ENCODE results near the gene TBX21. TPM values are rescaled to one million over a fixed set of nuclear protein-coding genes. Genes with fewer than 3 reads are reported as not detected.
A peak's percentile ranks its signal among the peaks of the same experiment; 100 is the strongest.

Gene TBX21
- total RNA-seq, 4 donors from 2014 or later = 0.12 to 1.9 (median 1.2) TPM; not detected in 1

DNA sequence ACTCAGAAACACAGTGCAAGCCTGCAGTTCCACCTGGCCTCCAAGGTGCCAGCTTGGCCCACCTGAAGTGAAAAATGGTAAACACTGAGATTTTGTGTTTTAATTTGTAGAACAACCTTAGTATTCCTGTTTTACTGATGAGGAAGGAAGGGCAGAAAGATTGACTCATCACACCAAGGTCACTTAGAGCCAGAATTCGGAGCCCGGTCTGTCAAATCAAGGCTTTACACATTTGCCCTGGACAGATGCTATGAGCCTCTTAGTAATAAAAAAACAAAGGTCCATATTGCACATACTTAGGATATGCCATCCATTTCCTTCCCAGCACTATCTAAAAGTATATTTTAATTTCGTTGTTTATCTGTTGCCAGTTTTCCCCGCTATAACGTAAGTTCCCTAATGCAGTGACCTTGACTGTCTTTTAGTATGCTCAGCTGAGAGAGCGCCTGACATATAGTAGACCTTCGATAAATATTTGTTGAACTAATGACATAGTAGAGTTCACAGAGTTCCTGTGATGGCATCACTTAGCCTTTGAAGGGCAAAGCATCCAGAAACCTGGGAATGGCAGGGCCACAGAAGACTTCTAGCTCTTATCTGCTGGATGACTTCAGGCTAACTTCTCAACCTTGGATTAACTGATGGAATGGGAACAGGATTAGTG, 46.2 kb upstream of the TBX21 start:
- 85 to 87% methylated on average over 7 of the region's 7 CpGs for WGBS, 2 donors
- intact Hi-C loops (cut with DNase I; ENCODE audit: low total_unique reads) = no loop called here
- DNase-seq (ENCODE audit: low spot score in 2 of 2) = no peak
- TF ChIP-seq POLR2A (IDR thresholded peaks at IDR 0.05) = no peak
- TF ChIP-seq, protein P1, sequence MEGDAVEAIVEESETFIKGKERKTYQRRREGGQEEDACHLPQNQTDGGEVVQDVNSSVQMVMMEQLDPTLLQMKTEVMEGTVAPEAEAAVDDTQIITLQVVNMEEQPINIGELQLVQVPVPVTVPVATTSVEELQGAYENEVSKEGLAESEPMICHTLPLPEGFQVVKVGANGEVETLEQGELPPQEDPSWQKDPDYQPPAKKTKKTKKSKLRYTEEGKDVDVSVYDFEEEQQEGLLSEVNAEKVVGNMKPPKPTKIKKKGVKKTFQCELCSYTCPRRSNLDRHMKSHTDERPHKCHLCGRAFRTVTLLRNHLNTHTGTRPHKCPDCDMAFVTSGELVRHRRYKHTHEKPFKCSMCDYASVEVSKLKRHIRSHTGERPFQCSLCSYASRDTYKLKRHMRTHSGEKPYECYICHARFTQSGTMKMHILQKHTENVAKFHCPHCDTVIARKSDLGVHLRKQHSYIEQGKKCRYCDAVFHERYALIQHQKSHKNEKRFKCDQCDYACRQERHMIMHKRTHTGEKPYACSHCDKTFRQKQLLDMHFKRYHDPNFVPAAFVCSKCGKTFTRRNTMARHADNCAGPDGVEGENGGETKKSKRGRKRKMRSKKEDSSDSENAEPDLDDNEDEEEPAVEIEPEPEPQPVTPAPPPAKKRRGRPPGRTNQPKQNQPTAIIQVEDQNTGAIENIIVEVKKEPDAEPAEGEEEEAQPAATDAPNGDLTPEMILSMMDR (IDR thresholded peaks at IDR 0.05) = no peak
- H3K4me3 ChIP-seq (ENCODE audit: low read depth, poor library complexity, severe bottlenecking) = no peak overlapping the region

DNA sequence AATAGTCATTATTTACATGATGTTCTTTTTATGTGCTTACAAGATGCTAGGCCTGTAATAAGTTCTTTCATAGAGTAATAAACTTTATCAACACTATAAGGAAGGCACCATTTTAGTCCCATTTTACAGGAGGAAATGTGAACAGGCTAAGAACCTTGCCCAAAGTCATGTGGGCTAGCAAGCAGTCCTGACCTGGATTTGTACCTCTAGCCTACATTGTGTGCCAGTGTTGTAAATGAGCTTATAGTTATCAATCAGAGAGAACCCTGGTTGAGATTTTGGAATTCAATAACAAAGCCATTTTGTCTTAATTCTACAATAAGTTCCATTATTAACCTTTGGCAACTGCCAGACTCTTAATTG, 45.7 kb upstream of the TBX21 start:
- intact Hi-C loops (cut with DNase I; ENCODE audit: low total_unique reads) = no loop called here
- no peak for DNase-seq (ENCODE audit: low spot score in 2 of 2)
- no peak overlapping the region for H3K4me3 ChIP-seq (ENCODE audit: low read depth, poor library complexity, severe bottlenecking)
- no peak for TF ChIP-seq POLR2A (IDR thresholded peaks at IDR 0.05)
- TF ChIP-seq, protein P1 (IDR thresholded peaks at IDR 0.05) = no peak

DNA sequence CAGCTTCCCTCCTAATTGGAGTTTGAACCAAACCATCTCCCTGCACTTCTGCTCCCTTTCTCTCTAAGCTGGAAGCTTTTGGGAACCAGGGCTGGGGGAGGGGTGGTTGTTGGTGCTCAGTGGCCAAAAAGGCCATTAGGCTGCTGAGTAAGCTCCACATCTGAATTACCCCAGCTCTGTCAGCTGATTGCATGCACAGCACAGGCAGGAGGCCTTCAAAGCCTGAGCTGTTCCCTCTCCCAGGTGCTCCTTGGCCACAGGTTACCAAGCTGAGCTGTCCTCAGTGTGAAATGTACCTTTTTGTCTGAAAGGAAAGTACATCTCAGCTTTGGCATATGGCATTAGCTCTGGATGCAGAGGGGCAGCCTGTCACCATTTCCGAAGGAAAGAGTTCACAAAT, 45.3 kb upstream of the TBX21 start:
- intact Hi-C loops (cut with DNase I; ENCODE audit: low total_unique reads) = no loop called here
- no peak overlapping the region for H3K4me3 ChIP-seq (ENCODE audit: low read depth, poor library complexity, severe bottlenecking)
- 85 to 100% methylated on average over 1 of the region's 1 CpG for WGBS, 2 donors
- DNase-seq (ENCODE audit: low spot score in 2 of 2) = no peak
- TF ChIP-seq POLR2A (IDR thresholded peaks at IDR 0.05) = no peak
- TF ChIP-seq, protein P1 (IDR thresholded peaks at IDR 0.05) = no peak

DNA sequence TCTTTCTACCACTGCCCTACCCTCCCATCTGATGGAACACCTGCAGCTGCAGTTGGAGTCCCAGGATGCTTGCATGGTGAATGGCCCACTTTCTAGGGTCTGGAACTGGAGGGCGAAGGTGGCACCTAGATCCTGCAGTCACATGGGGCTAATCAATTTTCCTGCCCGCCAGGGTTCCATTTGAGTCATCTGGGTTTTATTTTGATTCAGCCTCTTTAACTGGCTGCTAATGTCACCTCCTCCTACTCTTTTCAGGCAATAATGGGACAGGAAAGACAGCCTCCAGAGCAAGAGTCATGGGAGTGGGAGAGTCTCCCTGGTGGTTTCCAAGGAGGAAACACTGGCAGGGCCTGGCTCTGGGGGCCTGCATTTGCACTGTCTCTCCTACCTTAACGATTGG, 42.9 kb upstream of the TBX21 start:
- H3K4me3 ChIP-seq (ENCODE audit: low read depth, poor library complexity, severe bottlenecking) = no peak overlapping the region
- no peak for DNase-seq (ENCODE audit: low spot score in 2 of 2)
- TF ChIP-seq, protein P1 (IDR thresholded peaks at IDR 0.05) = no peak
- TF ChIP-seq POLR2A (IDR thresholded peaks at IDR 0.05) = no peak
- intact Hi-C loops (cut with DNase I; ENCODE audit: low total_unique reads) = no loop called here
- 67 to 74% methylated on average over 3 of the region's 3 CpGs for WGBS, 2 donors

DNA sequence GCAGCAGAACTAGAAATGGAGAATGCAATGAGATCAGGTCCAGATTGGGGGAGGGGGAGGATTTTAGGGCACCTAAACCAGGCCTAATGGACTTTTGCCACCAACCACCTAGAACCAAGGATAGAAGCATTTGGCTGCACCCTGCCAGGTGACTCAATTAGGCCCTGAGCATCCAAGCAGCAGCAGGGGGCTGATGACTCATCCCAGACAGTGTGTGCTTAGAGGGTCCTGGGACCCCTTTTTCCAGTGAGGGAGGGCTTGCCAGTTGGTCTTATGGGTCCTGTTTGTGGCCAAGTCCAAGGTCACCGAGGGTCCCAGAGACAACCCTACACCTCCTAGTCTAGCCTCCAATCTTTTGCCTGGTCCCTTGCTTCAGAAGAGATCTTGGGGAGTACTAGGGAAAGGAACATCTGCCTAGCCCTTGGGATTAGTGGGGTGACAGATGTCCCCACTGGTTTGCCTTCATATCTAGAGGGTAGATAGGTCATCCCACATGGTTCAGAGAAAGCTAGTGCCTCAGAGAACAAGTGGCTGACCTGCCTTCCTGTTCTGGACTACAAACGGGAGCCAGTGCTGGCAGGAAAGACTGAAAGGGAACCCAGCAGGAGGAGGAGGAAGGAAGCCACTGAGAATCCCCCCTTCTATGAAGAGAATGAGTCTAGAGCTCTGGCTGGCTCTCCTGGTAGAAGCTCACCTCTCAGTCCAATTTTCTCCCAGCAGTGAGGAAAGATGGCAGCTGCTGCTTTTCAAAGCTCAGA, 40.7 kb upstream of the TBX21 start:
- intact Hi-C loops (cut with DNase I; ENCODE audit: low total_unique reads) = no loop called here
- 53 to 54% methylated on average over 2 of the region's 2 CpGs for WGBS, 2 donors

More for the DNA sequence above, 40.7 kb upstream of the TBX21 start:
- DNase-seq (ENCODE audit: low spot score in 2 of 2) = peak in 1 of 2 donors; percentile 58
- no peak overlapping the region for H3K4me3 ChIP-seq (ENCODE audit: low read depth, poor library complexity, severe bottlenecking)
- no peak for TF ChIP-seq POLR2A (IDR thresholded peaks at IDR 0.05)
- TF ChIP-seq, protein P1 (IDR thresholded peaks at IDR 0.05) = no peak
